WTC11 (cell line): Measurements from ENCODE around the gene TTLL12. TPM values are rescaled to one million over a fixed set of nuclear protein-coding genes. Genes with fewer than 3 reads are reported as not detected.

ENCODE experiments used
- ATAC-seq: fragments of 200-7000 bp; cut with Tn5 transposase; 2 replicates; pipeline ENCODE4 v1.10.0; 2021; ENCODE audit warnings: mild to moderate bottlenecking, moderate library complexity
- CTCF ChIA-PET: fragments of 300-600 bp; sonication (Branson Sonifier 250); formaldehyde crosslinking; loops from one replicate; lab custom pipeline; 2021; ENCODE audit warnings: antibody characterized with exemption; lab: Charles Lee
- POLR2A ChIA-PET: fragments of 350-600 bp; sonication (Branson Sonifier 250); formaldehyde crosslinking; loops from one replicate; lab custom pipeline; 2021; ENCODE audit warnings: antibody characterized with exemption; lab: Charles Lee
- DNase-seq: peaks from one replicate; pipeline ENCODE4 v3.0.0; 2021; ENCODE audit warnings: low spot score
- H3K27ac Mint-ChIP-seq: 2 replicates; pipeline ENCODE4 v1.8.0; 2021; ENCODE audit warnings: mixed read lengths
- H3K27me3 Mint-ChIP-seq: 2 replicates; pipeline ENCODE4 v1.8.0; 2021; ENCODE audit warnings: low read depth, mild to moderate bottlenecking, moderate library complexity, mixed read lengths
- H3K36me3 Mint-ChIP-seq: 2 replicates; pipeline ENCODE4 v1.8.0; 2021; ENCODE audit warnings: mixed read lengths
- H3K4me1 Mint-ChIP-seq: 2 replicates; pipeline ENCODE4 v1.8.0; 2022; ENCODE audit warnings: mixed read lengths
- H3K4me3 Mint-ChIP-seq: 2 replicates; pipeline ENCODE4 v1.8.0; 2021; ENCODE audit warnings: mild to moderate bottlenecking, moderate library complexity, mixed read lengths
- H3K9me3 Mint-ChIP-seq: 2 replicates; pipeline ENCODE4 v1.8.0; 2021; ENCODE audit warnings: mixed read lengths
- CREB1 ChIP-seq: sonication (generic); formaldehyde crosslinking; IDR thresholded peaks from 2 replicates; pipeline ENCODE4 v1.8.0; 2023; ENCODE audit warnings: mild to moderate bottlenecking, missing genetic modification reagents
- CTCF ChIP-seq: fragments of 200-600 bp; IDR thresholded peaks from 2 replicates; pipeline ENCODE4 v1.8.0; 2022; ENCODE audit warnings: antibody characterized with exemption
- E2F1 ChIP-seq: sonication (generic); formaldehyde crosslinking; IDR thresholded peaks from 2 replicates; pipeline ENCODE4 v1.8.0; 2022; ENCODE audit warnings: mild to moderate bottlenecking, missing genetic modification reagents
- ERG ChIP-seq: fragments of 250-450 bp; sonication (Bioruptor Pico); IDR thresholded peaks from 2 replicates; pipeline ENCODE4 v1.8.0; 2021; ENCODE audit warnings: mild to moderate bottlenecking
- ETV6 ChIP-seq: sonication (generic); formaldehyde crosslinking; IDR thresholded peaks from 2 replicates; pipeline ENCODE4 v1.8.1; 2022; ENCODE audit warnings: mild to moderate bottlenecking, missing genetic modification reagents
- FOXP1 ChIP-seq: sonication (generic); formaldehyde crosslinking; IDR thresholded peaks from 2 replicates; pipeline ENCODE4 v1.8.0; 2022; ENCODE audit warnings: missing genetic modification reagents, mild to moderate bottlenecking, moderate library complexity, borderline replicate concordance
- GTF2I ChIP-seq: fragments of 250-450 bp; sonication (Bioruptor Pico); conservative IDR thresholded peaks from 2 replicates; pipeline ENCODE4 v1.4.0; 2021; ENCODE audit warnings: mild to moderate bottlenecking
- JUN ChIP-seq: sonication (generic); formaldehyde crosslinking; IDR thresholded peaks from 2 replicates; pipeline ENCODE4 v1.8.0; 2023; ENCODE audit warnings: mild to moderate bottlenecking, missing genetic modification reagents
- MXD4 ChIP-seq: fragments of 250-450 bp; sonication (Bioruptor Pico); IDR thresholded peaks from 2 replicates; pipeline ENCODE4 v1.8.0; 2021; ENCODE audit warnings: mild to moderate bottlenecking, moderate library complexity, borderline replicate concordance
- NFATC4 ChIP-seq: fragments of 250-450 bp; sonication (Bioruptor Pico); IDR thresholded peaks from 2 replicates; pipeline ENCODE4 v1.9.0; 2021; ENCODE audit warnings: mild to moderate bottlenecking
- NFYB ChIP-seq: sonication (generic); formaldehyde crosslinking; conservative IDR thresholded peaks from 2 replicates; pipeline ENCODE4 v1.8.0; 2022; ENCODE audit warnings: low read depth, missing genetic modification reagents
- NR2C2 ChIP-seq: sonication (generic); formaldehyde crosslinking; IDR thresholded peaks from 2 replicates; pipeline ENCODE4 v1.8.0; 2022; ENCODE audit warnings: mild to moderate bottlenecking, missing genetic modification reagents
- NR3C1 ChIP-seq: sonication (generic); formaldehyde crosslinking; conservative IDR thresholded peaks from 2 replicates; pipeline ENCODE4 v1.8.1; 2023; ENCODE audit warnings: low read depth, mild to moderate bottlenecking, missing genetic modification reagents
- PRDM15 ChIP-seq: sonication (generic); formaldehyde crosslinking; IDR thresholded peaks from 2 replicates; pipeline ENCODE4 v1.8.0; 2022; ENCODE audit warnings: missing genetic modification reagents
- PRRX2 ChIP-seq: fragments of 250-450 bp; sonication (Bioruptor Pico); IDR thresholded peaks from 2 replicates; pipeline ENCODE4 v1.8.0; 2021; ENCODE audit warnings: mild to moderate bottlenecking
- SOX15 ChIP-seq: fragments of 250-450 bp; sonication (Bioruptor Pico); IDR thresholded peaks from 2 replicates; pipeline ENCODE4 v1.9.0; 2021; ENCODE audit warnings: mild to moderate bottlenecking
- TEAD1 ChIP-seq: sonication (generic); formaldehyde crosslinking; IDR thresholded peaks from 2 replicates; pipeline ENCODE4 v1.8.0; 2022; ENCODE audit warnings: mild to moderate bottlenecking, missing genetic modification reagents
- ZBTB43 ChIP-seq: sonication (generic); formaldehyde crosslinking; IDR thresholded peaks from 2 replicates; pipeline ENCODE4 v1.8.1; 2023; ENCODE audit warnings: mild to moderate bottlenecking, missing genetic modification reagents
- ZNF121 ChIP-seq: sonication (generic); formaldehyde crosslinking; IDR thresholded peaks from 2 replicates; pipeline ENCODE4 v1.8.0; 2023; ENCODE audit warnings: missing genetic modification reagents
- ZNF219 ChIP-seq: sonication (generic); formaldehyde crosslinking; IDR thresholded peaks from 2 replicates; pipeline ENCODE4 v1.8.0; 2023; ENCODE audit warnings: missing genetic modification reagents, mild to moderate bottlenecking, borderline replicate concordance
- ZNF425 ChIP-seq: fragments of 250-450 bp; sonication (Bioruptor Pico); conservative IDR thresholded peaks from 2 replicates; pipeline ENCODE4 v1.9.0; 2021; ENCODE audit warnings: mild to moderate bottlenecking
- ZNF671 ChIP-seq: fragments of 250-450 bp; sonication (Bioruptor Pico); IDR thresholded peaks from 2 replicates; pipeline ENCODE4 v1.8.0; 2021; ENCODE audit warnings: mild to moderate bottlenecking
- total RNA-seq: library from RNA; stranded (reverse); gene quantifications from 3 replicates; pipeline ENCODE4 v1.2.3, GENCODE V29; 2021

TTLL12 gene
- total RNA-seq, 1 experiment from 2014 or later: 134 TPM

- POLR2A ChIA-PET: no interaction called here
- H3K9me3 Mint-ChIP-seq: no peaks in the 10 kb centered on the region
- H3K36me3 Mint-ChIP-seq: peaks cover 47% of the 10 kb centered on the region
- H3K4me3 Mint-ChIP-seq: no peak overlapping the region
- H3K27me3 Mint-ChIP-seq: no peaks in the 10 kb centered on the region
- CTCF ChIA-PET: interaction anchor here (1.6 kb wide), 1 partner anchor 47 kb away, joined by 5 read pairs; no protein-coding TSS in a partner anchor
- ATAC-seq (no peak), DNase-seq (no peak)
- H3K4me1 Mint-ChIP-seq: peaks cover 17% of the 10 kb centered on the region
- no peak for TF ChIP-seq NR3C1 (CRISPR knock-in tag)
- TF ChIP-seq ETV6: no peak
- TF ChIP-seq TEAD1: no peak
- no peak for TF ChIP-seq E2F1
- TF ChIP-seq ZBTB43 (CRISPR knock-in tag): no peak
- TF ChIP-seq SOX15: no peak
- no peak for TF ChIP-seq NR2C2 (CRISPR knock-in tag)
- TF ChIP-seq MXD4 (CRISPR knock-in tag): no peak
- TF ChIP-seq PRRX2 (CRISPR knock-in tag): no peak
- no peak for TF ChIP-seq ERG (CRISPR knock-in tag)
- TF ChIP-seq PRDM15 (CRISPR knock-in tag): no peak
- no peak for TF ChIP-seq ZNF121
- H3K27ac Mint-ChIP-seq: no peak overlapping the region
These were observed 6.3 kb downstream of the TTLL12 start for GRCh38 chr22:43180670-43181069.

- TF ChIP-seq CREB1 (CRISPR knock-in tag) (no peak), ZNF425 (CRISPR knock-in tag) (no peak), CTCF (no peak), JUN (CRISPR knock-in tag) (no peak), E2F1 (no peak), GTF2I (CRISPR knock-in tag) (no peak), ZNF671 (no peak), NFYB (CRISPR knock-in tag) (no peak), ZNF219 (CRISPR knock-in tag) (no peak), FOXP1 (CRISPR knock-in tag) (no peak), NFATC4 (CRISPR knock-in tag) (no peak)
- Mint-ChIP-seq H3K36me3 (peaks cover 47% of the 10 kb centered on the region), H3K4me1 (peaks cover 10% of the 10 kb centered on the region), H3K4me3 (no peak overlapping the region), H3K9me3 (no peaks in the 10 kb centered on the region), H3K27ac (no peak overlapping the region), H3K27me3 (no peaks in the 10 kb centered on the region)
- no peak for DNase-seq
- POLR2A ChIA-PET: no interaction called here
- ATAC-seq: no peak
- CTCF ChIA-PET: no interaction called here
These were observed 7.1 kb downstream of the TTLL12 start for GRCh38 chr22:43179911-43180195.
